COR-L47 (cell line): Measurements from ENCODE around the gene AMBP.
A peak's percentile ranks its signal among the peaks of the same experiment; 100 is the strongest.

Experiments used
- DNase-seq: peaks from one replicate; lab custom pipeline; 2025; lab: John Stamatoyannopoulos, UW

Gene AMBP

DNA sequence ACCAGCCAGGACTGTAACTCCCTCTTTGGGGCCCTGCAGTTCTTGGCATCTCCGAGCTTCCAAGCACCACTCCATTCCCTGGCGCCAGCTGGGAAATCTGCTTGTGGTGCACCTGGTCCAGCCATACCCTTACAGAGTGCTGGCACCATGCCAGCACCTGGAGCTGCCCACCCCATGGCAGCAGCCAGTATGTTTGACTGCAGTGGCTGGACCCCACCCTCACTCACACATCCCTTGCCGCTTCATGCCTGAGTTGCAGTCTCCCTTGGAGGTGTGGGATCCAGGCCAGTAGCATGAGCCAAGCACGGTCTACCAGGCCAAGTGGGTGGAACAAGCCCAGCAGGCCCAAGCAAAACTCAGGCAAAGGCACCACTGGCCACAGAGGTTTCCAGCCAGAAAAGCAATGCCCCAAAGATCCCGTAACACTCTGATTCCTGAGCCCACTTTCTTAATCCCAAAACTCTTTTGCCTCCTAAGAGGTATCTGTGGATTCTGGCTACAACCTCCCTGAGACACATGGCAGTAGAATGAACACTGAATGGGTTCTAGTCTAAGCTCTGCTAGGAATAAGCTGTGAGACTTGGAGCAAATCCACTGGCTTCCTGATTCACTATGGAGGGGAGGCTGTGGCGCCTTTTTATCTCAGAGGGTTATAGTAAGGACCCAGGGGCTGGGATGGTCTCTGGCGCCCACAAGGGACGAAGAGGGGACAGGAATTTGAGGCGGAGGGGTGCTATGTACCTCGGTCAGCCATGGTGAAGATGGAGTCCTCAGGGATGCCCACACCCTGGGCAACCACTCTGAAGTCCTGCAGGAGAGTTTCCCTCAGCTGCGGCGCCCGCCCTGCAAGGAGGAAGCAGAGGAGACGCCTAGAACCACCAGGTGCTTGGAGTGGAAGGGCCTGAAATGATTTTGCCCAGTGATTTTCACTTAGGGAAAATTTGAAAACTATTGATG is 5.6 kb downstream of the AMBP start:
- peak; percentile 76 for DNase-seq

DNA sequence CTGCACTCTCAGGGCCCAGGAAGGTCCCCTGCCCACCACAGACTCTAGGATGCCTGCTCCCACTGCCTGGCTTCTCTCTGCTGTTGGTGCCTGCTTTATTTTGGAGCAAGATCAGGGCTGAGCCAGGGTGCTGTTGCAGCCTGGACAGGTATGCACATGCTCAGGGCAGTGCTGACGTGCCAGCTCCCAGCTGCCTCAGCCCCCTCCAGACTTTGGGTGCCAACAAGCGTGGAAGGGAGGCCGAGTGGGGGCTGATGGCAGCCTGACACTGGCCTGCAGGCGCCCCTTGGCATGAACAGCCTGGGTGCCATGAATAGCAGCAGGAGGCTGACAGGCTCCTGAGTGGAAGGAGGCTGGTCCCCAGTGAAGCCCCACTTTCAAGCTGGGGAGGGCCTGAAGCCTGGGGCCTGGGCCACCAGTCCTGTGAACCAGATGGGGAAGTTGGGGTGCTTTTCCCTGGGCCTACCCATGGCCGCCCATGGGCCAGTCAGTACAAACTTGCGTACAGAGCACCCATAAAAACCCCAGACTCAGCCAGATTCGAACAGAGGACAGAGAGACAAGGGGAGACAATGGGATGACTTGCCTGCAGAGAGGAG is 6.8 kb downstream of the AMBP start:
- DNase-seq, result no peak

DNA sequence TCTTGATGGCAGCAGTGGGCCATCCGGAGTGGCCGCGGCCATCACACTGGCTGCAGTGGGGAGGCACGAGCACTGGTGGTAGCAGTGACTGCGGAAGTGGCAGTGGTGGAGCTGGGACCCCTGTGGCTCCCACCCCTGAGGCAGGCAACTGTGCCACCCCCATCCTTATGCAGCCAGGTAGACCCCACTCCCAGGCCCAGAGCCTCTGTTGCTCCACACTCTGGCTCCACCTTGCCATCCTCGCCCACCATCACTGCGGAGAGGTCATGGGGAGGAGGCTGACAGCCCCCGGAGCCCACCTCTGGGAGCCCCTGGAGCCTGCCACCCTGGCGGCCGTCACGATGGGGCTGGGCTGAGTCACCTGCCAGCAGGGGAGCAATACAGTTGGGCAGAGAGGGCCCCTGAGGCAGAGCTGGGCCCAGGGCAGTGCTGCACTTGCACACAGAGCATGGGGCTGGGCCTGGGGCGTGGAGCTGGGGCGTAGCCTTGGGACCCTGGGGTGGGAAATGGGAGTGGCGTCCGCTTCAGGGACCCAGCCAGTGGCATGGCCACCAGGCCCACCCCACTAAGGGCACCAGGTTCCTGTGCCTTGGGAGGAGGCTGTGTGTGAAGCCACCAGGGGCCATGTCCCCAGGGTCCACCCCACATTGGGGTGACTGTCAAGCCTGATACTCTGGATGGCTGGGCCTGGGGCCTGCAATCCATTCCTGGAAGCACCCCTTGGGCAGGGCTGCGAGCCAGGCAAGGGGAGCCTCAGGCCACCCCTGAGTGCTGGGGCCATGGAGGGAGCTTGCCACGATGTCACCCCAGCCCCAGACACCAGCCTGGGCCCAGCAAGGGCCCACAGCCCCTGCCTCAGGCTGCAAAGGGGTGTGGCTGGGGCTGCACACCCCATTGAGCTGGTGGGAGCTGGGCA is 7.7 kb downstream of the AMBP start:
- DNase-seq, result no peak

DNA sequence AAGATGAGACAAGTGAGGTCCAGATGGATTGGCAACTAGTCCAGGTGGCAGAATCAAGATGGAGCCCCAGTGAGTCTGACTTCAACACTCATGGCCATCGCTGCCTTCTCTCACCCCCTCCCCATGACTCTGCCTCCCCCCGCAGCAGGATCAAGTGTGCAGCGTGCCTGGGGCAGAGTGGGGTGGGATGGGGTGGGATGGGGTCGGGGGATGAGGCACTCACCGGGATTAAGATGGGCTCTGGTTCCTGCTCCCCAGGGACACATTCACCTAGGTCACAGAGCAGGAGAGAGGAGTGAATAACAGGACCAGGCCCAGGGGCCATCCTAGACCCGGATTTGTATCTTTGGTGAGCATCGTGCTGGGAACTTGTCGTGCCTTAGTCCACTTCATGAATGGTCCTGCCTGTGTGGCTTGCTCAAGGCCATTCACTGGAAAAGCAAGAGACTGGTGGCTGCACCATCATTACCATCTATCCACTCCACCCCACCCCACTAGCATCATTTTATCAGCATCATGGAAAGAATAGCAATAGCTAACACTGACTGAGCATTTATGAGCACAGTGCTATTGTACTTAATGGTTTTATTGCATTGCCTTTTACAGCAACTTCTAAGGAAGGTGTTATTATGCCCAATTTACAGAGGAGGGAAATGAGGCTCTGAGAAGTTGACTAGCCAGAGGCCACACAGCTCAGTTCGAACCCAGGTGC is 8.5 kb downstream of the AMBP start:
- no peak for DNase-seq

DNA sequence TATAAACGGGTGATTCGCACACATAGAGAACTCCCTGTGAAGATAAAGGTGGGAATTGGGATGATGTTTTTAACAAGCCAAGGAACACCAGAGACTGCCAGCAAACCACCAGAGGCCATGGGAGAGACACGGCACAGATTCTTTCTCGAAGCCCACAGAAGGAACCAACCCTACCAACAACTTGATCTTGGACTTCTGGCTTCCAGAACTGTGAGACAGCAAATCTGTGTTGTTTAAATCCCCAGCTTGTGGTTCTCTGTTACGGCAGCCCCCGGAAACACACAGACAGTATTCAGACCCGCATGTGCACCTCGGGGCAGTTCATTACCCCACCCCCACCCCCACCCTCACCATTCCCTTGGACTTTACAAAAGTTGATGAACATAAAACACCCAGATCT is 12.8 kb downstream of the AMBP start:
- no peak for DNase-seq

DNA sequence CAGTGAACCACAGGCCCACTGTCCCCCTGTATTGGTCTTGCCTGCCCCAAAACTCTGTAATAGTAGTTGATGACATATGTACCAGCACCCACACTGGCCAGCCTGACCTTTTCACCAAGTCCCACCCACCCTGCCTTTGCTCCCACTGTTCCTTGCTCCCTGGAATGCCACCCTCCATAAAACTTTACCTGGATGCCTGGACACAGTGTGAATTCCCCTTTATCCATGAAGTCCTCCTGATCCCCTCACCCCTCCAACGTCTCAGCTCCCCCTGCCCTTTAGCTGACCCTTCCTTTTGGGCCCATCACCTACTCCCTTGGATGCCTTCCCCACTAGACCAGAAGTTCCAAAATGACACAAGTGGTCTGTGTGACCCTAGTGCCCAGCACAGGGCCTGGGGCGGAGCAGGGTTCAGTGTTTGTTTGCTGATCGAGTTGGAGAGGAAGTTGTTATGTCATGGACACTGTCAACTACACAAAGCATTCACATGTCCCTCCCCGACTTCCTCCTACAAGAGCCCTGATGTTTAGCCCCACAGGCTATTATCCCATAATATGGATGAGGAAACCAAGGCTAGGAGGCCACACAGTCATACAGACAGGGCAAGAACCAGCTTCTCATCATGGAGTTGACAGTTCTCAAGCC is 16.1 kb downstream of the AMBP start:
- no peak for DNase-seq

DNA sequence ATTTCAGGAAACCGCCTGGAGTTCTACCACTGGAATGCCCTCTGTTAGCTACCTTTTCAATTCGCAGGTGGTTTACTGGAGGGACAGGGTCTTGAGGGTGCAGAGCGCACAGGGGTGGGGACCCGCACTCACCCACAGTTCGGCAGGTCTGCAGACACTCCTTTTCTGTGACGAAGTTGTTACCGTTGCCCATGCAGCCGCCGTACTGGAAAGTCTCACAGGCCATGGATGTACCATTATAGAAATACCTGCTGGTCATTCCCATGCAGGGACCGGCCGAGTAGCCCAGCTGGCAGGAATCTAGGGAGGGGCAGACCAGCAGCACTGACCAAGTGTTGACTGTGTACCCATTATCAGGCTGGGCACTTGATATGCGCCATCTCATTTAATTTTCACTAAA is 16.8 kb downstream of the AMBP start:
- no peak for DNase-seq

DNA sequence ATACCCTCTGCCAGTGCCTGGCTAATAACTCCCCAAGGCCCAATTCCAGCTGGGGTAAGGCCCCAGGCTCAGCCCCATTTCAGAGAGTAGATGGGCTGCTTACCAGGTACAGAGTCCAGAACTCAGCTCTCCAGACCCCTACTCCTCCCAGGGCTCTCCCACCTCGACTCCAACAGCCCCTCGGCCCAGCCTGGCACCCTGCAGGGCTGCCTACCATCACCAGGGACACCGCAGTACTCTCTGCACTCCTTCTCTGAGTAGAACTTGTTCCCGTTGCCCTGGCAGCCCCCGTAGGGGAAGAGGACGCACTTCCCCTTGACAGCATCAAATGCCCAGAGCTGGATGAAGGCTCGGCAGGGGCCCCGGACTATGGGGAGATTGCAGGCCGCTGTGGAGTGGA is 17.4 kb downstream of the AMBP start:
- DNase-seq, result no peak

DNA sequence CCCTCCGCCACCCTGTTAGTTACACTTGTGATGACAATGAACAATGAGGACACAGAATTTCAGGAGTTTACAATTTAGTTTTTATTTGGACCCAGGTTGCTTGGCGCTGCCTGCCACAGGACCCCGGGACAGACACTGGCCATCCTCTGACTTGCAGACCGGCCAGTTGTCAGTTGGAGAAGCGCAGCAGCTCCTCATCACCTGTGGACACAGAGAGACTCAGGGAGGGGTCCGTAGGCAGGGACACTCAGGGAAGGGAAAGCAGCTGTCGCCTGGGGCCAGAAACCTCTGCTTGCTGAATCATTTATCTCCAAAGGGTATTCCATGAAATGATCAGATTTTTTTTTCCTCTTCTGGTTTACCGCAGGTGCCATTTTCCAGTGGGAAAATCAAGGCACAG is 18.0 kb downstream of the AMBP start:
- DNase-seq, result no peak

DNA sequence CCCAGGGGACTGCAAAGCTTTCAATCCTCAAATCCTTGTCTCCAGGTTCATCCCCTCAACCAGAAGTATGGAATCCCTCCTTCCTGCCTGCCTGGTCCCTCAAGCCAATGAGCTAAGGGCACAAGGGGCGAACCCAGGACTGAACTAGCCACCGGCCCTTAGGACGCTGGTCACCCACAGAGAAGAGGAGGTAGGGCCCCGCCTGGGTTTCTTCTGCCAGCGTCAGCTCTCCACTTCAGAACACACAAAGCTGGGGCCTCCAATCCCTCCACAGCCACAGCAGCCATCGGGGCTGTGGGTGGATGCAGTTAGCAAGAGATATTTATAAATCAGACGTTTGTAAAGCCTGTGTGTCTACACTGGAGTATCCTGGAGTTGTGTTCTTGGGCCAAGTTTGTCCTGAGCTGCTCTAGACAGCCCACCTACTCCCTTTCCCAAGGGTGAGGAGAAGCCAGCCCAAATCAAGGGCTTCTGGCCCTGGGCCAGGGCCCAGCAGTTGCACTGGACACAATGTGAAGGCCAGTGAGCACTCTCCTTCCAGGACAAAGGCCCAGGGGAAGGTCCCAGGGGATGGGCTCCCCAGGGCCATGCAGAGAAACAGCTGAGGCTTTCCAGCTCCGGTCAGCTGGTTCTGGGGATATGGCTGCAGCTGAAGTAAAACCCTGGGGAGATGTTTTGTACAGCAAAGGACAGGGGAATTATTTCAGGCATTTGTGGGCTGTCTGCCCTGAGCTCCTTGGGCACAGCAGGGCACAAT is 18.9 kb downstream of the AMBP start:
- no peak for DNase-seq

DNA sequence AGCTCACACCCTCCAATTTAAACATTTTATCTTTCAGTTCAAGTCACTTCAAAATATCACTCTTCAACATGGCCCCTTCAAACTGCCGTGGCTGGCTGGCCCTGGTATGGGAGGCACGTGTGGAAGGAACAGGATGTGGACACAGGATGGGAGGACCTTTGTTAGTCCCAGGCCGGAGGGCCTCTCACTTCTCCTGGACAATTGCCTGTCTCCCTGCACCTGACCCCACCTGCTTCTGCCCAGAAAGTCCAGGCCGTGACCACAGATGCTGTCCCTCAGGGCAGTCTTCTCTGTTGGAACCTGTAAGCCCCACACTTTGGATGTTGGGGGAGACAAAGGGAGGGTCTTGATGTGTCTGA is 19.4 kb downstream of the AMBP start:
- no peak for DNase-seq

DNA sequence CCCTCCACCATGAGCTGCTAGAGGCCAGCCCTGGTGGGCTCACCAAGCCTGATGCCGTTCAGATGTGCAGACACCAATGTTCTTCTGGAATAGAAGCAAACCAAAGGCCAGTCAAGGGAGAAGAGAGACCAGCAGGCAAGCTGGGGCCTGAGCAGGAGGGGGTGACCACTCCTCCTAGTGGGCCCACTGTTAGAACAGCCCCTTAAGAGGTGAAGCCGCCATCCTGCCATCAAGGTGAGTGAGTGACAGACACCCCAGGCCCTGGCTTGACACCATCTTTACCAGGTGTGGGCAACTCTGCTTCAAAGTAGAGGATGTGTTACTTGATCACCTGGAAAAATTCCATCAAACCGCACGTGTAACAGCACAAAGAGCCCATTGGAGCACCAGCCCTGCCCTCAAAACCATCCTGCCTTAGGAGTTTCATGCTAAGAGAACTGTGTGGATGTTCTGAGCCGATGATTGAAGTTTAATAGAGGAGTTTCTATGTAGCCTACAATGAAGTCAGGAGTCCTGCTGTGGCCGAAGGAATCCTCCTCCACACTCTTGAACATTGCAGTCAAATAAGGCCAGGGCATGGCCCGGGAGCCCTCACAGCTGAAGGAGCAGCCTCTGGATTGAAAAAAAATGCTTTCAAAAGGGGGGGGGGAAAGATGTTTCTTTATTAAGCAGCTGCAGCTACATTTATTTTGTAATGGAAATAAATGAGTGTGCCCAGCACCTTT is 20.8 kb downstream of the AMBP start:
- DNase-seq, result no peak

DNA sequence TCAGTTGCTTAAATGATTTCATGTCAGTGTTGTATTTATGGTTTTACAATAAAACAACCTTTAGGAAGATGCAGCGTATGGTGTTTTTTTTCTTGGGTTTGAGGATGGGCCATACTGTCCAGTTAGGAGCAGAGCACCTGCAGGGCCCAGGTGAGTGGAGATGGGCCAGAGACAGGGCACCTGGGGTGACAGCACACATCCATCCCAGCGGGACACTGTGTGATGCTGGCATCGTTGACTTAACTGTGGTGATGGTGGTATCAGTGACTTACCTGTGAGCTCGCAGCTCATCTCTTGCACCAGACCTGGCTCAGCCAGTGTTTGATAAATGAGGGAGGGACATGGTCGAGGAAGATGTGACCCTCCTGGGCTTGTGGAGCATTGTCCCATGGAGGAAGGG is 21.6 kb downstream of the AMBP start:
- no peak for DNase-seq

DNA sequence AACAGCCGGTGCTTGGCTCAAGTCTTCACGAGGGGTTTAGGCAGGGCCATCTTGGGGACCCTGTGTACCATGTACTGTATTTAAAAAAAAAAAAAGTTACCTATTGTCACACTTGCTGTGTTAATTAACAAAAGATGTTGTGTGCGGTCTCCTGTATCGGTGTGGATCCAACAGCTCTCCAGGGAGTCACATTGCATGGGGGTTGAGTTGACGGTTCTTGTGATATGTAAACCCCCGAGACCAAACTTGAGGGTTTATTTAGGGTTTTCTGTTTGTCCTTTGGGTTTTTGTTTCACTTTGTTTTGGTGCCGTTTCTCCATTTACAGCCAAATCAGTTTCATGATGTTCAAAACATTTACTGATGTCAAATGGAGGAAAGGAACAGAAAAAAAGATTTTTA is 22.2 kb downstream of the AMBP start:
- no peak for DNase-seq

DNA sequence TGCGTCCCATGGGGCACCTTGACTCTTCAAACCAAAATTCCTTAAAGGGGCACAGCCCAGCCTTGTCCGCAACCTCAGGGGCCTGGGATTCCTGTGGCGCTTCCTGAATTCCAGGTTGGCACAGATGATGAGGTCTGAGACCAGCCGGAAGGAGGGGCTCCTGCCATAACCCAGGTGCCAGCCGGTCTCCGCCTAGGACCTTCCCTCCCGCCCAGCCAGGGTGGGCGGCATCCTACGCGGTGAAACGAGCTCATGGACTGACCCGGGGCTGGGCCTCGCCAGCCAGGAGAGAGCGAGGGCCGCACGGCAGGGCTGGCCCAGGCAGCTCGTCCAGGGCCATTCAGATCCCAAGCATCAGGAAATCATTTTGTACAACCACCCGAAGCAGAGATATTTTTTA is 23.0 kb downstream of the AMBP start:
- DNase-seq, result no peak

DNA sequence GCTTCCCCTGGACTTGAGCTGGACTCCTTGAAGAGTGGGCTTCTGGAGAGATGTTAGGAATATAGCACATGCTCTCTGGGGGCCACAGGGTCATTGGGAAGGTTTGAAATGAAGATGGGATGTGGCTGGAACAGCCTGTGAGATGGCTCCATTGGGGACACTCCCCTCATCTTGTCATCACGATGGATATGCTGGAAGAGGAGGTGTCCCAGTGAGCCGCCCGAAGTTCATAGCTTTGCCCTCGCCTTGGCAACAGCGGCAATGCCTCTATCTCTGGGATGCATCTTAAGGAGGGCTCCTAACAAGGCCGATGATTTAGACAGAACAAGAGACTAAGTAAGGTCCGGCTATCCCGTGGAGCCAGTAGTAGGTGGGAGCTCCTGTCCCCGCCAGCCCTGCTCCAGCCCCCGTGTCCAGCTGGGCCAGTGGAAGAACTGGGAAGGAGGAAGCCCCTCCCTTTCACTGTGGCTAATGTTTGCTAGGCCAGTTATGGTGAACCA is 23.9 kb downstream of the AMBP start:
- DNase-seq, result no peak

DNA sequence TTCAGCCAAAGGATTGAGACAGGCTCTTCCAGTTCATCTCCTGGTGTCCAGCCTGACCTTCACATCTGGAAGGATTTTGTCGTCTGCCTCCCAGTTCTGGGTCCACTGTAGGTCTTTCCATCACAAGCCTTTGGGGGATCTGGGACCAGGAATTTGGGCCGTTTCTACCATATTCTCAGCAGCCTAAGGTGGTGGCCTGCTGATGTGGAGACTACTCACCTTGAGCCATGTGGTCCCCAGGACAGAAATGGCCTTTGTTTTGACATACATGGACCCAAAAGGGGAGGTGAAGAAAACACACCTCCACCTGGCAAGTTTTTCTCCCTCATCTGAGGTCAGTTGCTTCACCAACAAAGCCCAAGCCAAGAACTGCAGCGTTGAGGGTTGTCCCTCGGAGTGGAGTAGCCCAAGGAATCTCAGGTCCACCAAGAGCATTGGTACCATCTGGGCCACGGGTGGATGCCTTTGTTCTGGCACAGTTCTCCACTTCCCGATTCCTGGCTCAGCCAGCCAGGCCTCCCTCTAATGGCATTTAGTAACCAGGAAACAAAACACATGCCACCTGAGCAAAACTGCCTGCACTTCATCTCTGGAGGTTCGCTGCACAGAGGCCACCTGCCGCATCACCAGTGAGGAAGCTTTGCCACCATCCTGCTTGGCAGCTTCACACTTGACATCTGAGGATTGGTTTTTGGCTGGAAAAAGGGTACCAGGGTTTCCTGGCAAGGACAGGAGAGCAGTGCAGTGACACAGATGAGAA is 24.7 kb downstream of the AMBP start:
- DNase-seq, result no peak

DNA sequence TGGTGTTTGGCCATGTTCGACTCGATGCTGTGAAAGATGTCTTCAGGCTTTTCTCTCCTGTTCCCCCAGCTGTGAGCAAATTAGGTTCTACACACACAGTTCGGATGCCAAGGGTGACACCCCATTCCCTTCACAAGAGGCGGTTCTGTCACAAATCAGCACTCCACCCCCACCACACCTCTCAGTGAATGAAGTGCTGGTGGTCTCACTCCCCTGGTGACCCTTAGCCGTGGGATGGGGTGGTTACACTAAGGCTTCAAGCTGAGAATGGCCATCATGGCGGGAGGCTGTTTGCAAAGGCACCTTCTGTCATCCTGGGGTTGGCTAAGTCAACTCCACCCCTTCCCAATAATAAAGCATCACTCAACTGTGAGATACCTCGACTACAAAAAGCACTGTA is 26.4 kb downstream of the AMBP start:
- no peak for DNase-seq

DNA sequence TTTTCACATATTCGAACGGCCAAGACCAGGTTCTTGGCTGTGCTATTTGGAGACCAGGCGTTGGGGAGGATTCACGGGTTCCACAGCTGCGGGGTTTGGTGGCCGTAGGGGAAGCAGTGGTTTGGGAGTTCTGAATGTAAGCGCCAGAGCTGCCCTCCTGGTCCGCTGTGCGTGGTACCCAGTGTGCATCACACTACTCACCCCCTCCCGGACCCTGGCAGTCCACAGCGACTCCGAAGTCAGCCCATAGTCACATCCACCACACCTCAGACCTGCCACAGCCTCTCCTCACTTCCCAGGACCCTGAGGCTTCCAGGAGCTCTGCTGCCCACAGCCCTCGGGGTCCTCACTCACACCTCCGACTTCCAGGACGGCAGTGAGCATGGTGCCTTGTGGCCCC is 26.8 kb downstream of the AMBP start:
- no peak for DNase-seq
